HG02943 (cell line): ENCODE measurements around the gene SEMA6C.

Experiments used
- ATAC-seq: cut with Tn5 transposase; IDR thresholded peaks from one replicate; pipeline ENCODE4 v1.9.1; 2021; ENCODE audit warnings: mild to moderate bottlenecking, low read depth, moderate library complexity; ENCODE audit not compliant: unreplicated experiment

The SEMA6C gene

DNA sequence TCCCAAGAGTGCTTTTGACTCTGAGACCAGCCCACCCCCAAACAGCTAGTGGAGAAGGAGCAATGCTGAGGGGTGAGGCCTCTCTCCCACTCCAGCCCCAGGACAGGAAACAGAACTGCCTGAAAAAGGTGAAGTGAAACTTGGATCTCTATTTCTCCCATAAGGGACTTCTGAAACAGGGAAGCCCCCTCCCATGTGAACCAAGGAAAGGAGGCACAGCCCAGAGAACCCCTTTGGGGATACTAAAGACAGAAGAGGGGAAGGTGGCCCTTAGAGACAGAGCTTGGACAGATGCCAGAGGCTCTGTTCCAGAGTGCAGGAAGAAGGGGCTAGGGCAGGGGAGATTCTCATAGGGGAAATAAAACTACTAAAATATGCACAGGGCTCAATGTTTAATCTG lies 12.9 kb upstream of the SEMA6C start:
- no peak for ATAC-seq

DNA sequence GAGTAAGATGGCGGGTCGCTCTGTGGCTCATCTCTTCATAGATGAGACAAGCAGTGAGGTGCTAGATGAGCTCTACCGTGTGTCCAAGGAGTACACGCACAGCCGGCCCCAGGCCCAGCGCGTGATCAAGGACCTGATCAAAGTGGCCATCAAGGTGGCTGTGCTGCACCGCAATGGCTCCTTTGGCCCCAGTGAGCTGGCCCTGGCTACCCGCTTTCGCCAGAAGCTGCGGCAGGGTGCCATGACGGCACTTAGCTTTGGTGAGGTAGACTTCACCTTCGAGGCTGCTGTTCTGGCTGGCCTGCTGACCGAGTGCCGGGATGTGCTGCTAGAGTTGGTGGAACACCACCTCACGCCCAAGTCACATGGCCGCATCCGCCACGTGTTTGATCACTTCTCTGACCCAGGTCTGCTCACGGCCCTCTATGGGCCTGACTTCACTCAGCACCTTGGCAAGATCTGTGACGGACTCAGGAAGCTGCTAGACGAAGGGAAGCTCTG lies 12.4 kb upstream of the SEMA6C start:
- ATAC-seq, result no peak

DNA sequence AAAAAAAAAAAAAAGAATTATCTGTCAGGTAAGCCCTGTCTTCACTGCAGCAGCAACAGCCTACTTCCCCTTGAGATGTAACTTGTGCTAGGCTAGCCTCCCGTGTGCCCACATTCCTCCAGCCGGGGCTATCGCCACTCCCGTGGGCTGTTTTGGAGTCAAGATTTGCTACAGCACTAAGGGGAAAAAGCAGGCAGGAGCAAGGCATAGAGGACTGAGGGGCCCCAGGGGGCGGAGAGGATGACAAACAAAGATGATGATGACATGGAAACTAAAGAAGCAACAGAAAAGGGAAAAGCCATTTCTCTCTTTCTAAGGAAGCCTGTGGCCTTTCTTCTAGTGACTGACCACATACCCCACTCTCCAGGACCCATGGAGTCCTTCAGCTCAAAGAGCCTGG lies 11.9 kb upstream of the SEMA6C start:
- no peak for ATAC-seq

- ATAC-seq, result no peak
These were observed 10.7 kb upstream of the SEMA6C start for GRCh38 chr1:151157067-151157531.

- ATAC-seq, result no peak
These were observed 10.0 kb upstream of the SEMA6C start, which contains the start of gene TNFAIP8L2 for GRCh38 chr1:151156515-151156819. TNFAIP8L2 (plus strand) TSS chr1:151156649; CDS start chr1:151158698, 2,049 bp downstream.

DNA sequence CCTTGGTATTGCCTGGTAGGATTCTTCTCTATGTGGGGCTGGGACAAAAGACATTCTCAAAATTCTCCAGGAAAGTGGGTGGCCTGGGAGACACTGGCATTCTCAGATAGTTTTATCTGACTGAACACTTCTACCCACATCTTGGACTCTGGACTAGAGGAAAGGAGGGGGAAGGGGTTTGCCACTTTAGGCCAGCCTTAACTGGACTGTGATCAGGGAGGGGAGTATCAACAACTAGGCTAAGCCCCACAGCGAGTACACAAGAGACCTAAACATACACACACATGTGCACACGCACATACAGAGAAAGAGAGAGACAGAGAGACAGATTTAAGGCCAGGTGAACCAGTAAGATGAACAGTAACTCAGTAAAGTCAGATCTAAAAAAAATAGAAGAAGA lies 1.2 kb upstream of the SEMA6C start:
- no peak for ATAC-seq

DNA sequence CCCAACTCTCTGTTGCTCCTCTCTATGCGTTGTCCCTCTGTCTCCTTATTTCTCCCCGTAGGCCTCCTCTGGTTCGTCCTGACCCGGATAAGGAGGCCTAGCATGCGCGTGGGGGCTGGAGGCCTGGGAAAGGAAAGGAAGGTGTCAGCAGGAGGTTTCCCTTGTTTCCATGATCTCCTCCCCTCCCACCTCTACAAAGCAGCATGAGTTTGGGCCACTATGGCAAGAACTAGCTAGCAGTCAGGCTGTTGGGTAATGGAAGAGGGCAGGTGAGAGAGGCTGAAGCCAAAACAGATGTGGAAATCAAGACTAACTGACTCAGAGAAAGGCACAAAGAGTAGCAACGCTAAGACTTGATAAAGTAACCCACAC lies 687 bp upstream of the SEMA6C start:
- no peak for ATAC-seq

DNA sequence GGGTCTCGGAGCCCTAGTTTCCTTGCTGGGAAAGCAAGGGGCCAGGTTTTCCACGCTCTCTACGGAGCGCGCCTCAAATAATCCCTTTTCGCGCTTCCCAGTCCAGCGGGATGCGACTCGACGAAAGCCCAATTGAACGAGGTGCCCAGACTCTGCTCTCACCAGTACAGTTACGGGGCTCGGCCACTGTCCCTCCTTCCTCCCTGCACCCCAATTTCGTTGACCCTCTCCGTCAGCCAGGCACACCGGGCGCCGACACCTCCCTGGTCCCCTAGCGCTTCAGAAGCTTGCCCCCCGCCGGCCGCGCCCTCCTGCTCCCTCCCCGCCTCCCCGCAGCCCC lies 389 bp downstream of the SEMA6C start:
- no peak for ATAC-seq

GRCh38 chr1:151145304-151146071 lies 943 bp downstream of the SEMA6C start:
- ATAC-seq, result no peak

DNA sequence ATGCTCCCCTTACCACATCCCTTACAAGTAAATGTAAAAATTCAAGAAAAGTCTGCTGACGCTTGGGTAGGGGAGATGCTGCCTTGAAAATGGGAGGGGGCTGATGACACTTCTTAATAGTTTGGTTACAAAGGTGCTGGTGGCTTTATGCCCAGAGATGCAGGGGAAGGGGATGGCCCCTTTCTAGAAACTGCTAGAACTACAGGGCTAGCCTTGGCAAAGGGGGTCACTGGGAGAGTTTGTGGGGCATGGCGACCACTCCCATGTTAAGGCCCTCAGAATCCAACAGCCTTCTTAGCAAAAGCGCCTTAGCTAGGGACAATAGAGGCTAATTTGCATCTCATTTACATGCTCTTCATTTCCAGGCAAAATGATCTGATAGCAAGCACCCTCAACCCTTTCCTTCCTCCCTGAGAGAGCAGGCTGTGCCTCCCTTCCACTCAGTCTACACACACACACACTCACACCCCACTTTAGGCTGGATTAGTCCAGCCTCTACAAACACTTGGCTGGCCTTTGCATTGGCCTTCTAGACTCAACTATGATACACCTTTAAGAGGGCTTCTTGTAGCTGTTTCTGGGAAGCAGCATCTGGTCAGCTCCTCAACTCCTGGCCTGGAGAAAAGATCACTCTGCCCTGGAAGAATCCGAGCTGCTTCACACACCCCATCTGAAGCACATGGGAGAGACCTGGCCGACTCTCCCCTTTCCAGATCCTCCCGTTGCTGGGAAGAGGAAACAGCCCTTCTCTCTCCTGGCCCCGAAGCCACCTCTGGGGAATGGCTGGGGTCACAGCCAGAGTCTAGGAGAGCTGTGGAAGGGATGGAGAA lies 1.7 kb downstream of the SEMA6C start:
- no peak for ATAC-seq

GRCh38 chr1:151143986-151144385 lies 2.4 kb downstream of the SEMA6C start:
- no peak for ATAC-seq

- ATAC-seq, result no peak
These were observed 3.4 kb downstream of the SEMA6C start for GRCh38 chr1:151143057-151143435.

DNA sequence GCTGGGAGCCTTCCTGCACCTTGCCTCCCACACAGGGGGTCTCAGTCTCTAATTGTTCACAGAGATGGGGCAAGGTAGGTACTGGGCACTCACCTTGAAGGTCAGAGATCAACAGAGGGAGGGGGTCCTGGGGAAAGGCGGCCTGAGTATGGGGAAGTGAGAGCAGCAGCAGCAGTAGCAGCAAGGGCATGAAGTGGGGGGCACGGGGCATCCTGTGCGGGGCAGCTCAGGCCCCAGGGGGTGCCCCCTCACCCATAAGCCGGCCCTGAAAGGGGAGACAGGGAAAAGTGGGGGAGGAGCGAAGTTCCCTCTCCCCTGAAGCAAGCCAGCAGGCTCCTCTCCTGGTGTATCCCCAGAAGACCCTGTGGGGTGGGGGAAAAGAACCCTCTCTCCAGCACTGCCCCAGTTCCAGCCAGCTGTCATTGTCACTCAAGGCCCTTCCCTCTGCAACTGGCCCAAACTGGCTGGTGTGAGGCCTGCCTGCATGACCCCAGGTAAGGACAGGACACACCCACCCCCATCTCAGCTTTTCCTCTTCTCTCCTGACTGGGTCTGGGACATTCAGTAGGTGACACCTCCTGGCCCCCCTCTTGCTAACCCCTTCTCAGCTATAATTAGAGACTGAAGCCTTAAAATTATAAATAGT lies 3.9 kb downstream of the SEMA6C start:
- no peak for ATAC-seq

GRCh38 chr1:151137789-151138188 lies 8.6 kb downstream of the SEMA6C start:
- no peak for ATAC-seq

DNA sequence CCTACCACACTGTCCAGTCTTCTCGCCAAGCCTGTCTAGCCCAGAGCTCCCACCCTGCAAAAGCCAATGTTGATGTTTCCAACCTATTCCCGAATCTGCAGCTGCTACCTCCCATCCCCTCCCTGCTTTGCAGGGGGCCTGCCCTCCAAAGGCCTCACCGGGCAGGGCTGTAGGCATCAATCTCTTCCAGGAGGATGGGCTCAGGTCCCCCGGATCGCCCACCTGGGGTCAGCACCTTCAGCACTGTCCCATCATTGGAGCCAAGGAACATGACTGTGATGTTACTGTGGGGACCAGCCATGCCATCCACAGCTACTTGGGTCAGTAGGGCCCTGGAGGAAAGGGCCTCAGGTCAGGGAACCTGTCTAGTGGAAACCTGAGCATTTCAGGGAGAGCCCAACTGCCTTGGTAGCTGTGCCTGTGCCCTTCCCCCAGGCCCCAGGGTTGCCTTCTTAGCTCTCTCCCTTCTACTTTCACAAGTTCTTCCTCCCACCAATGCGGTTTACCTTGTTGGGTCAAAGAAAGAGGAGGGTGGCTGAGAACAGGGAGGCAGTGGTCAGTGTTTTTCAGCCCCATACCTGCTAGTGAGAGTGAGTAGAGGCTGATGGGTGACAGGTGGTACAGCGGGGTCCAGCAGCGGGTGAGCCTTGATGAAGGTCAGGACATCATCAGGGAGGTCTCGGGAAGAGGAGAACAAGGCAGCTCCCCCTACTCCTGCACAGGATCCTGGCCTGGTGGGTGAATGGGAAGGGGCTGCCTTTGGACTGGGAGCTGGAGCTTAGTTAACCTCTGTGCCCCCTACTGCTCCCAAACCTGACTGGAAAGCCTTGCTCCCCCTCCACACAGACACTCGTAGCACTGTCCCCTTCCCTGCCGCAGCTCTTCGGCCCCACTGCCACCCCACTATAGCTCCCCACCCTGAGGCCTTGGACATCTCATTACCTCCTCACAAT lies 10.7 kb downstream of the SEMA6C start:
- ATAC-seq, result no peak

DNA sequence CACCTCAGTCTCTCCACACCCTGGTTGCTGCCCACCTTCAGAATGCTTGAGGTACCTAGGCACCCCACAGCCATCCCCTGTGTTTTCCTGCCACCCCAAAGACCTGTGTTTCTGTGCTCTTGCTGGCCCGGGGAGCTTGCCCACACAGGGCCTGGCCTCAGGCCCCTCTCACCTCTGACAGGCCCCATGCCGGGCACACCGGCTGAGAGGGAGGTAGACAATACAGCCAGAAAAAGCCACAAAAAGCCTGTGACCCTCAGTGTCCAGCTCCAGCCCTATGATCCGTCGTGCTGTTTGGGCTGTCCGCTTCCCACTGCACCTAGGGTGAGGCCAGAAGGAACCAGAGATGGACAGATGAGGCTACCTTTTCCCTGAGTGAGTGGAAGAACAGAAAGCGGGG lies 11.4 kb downstream of the SEMA6C start:
- ATAC-seq, result no peak

DNA sequence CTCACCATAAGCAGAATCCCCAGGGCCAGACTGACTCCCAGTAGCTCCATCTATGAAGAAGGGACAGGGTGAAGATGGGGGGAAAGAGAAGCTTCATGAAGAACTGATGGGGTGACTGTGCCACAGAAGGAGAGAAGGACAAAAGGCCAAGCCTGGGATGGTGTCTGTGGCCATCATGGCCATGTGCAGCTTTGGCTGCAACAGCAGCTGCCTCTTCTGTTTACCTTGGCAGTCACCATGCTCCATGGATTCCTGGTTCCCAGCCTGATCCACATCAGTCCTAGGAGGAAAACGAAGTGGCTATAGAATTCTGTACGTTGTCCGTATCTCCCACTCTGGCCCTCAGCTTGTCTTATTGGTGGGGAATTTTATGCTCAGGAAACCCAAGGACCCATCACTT lies 12.0 kb downstream of the SEMA6C start:
- no peak for ATAC-seq

DNA sequence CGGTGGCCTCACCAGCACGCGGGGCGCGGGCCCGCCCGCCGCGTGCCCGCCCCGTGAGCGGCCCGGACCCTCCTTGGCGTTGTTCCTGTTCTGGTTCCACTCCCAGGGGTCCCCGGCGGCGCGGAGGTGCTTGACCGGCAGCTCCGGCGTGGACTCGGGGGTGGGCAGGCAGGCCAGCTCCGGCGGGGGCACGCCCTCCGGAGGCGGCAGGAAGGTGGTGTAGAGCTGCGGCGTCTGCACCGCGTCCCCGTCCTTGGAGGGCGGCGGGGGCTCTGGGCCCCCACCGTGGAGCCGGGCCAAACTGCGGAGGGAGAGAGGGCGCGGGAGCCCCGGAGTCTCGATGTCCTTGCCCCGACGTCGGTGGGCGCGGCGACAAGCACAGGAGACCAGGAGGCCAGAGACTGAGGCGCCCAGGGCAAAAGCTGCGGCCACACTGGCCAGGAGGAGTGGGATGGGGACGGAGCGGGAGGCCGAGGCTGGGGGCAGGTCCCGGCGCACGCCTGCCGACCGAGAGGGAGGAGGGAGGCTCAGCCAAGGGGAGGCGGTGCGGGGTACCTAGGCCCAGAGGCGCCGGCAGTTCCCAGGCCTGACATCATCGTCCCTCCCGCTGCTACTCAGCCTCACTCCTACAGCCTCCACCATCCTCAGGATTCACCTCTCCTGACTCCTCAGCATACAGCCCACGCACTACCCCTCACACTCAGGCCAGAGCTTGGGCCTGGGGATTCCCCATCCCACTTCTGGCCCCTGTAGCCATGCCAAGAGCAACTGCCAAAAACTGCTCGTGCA lies 13.2 kb downstream of the SEMA6C start:
- no peak for ATAC-seq

GRCh38 chr1:151132335-151133017 lies 14.0 kb downstream of the SEMA6C start:
- ATAC-seq, result no peak
